Spleen (tissue), 11 donors: ENCODE data around the gene RBM8A. TPM values are rescaled to one million over a fixed set of nuclear protein-coding genes. Genes with fewer than 3 reads are reported as not detected.

Experiments
- DNase-seq: peaks from one replicate; pipeline ENCODE4 v3.0.0-alpha.2; 2020
- H3K27ac ChIP-seq, 8 donors: fragments of 200-600 bp; sonication (generic) in 7 of 8; 1 replicate in 4 of 8; 2 replicates in 4 of 8; pipeline versions ENCODE4 v1.5.0 to v1.8.0; 2016 to 2021; ENCODE audit warnings: inconsistent platforms in 4 of 8, mild to moderate bottlenecking in 4 of 8, moderate library complexity in 1 of 8
- H3K27me3 ChIP-seq, 7 donors: fragments of 200-600 bp; sonication (generic) in 6 of 7; replicated peaks in 1 of 7; 1 replicate in 4 of 7; 2 replicates in 3 of 7; pipeline versions ENCODE4 v1.5.0 to v1.8.0; 2016 to 2021; ENCODE audit warnings: inconsistent platforms in 3 of 7, mild to moderate bottlenecking in 1 of 7
- H3K36me3 ChIP-seq, 6 donors: fragments of 200-600 bp; sonication (generic) in 5 of 6; 1 replicate in 4 of 6; 2 replicates in 2 of 6; pipeline versions ENCODE4 v1.5.0 to v1.8.0; 2016 to 2021; ENCODE audit warnings: inconsistent platforms in 2 of 6
- H3K4me1 ChIP-seq, 6 donors: fragments of 200-600 bp; sonication (generic) in 5 of 6; 1 replicate in 3 of 6; 2 replicates in 3 of 6; pipeline versions ENCODE4 v1.5.0 to v1.8.0; 2016 to 2021; ENCODE audit warnings: inconsistent platforms in 3 of 6
- H3K4me3 ChIP-seq, 8 donors: fragments of 200-600 bp; sonication (generic) in 7 of 8; 1 replicate in 4 of 8; 2 replicates in 4 of 8; pipeline versions ENCODE4 v1.5.0 to v1.8.0; 2016 to 2021; ENCODE audit warnings: inconsistent platforms in 4 of 8, mild to moderate bottlenecking in 4 of 8, moderate library complexity in 2 of 8
- H3K9me3 ChIP-seq, 8 donors: fragments of 200-600 bp; sonication (generic) in 7 of 8; 1 replicate in 4 of 8; 2 replicates in 4 of 8; pipeline versions ENCODE4 v1.5.0 to v1.8.0; 2016 to 2021; ENCODE audit warnings: inconsistent platforms in 4 of 8
- POLR2A ChIP-seq, 3 donors: fragments of 450-650 bp; IDR thresholded peaks; one replicate each; pipeline ENCODE4 v1.5.1; 2017; ENCODE audit warnings: antibody characterized with exemption in 3 of 3, mild to moderate bottlenecking in 1 of 3
- POLR2AphosphoS5 ChIP-seq, 3 donors: sonication (generic); formaldehyde crosslinking; IDR thresholded peaks; one replicate each; pipeline ENCODE4 v1.5.1; 2017; ENCODE audit warnings: antibody characterized with exemption in 3 of 3
- WGBS, 5 donors: extraction: QIAGEN DNeasy Blood & Tissue Kit in 3 of 5; methylation state at CpG; one replicate each; pipeline versions ENCODE4 v1.1.5 to v1.1.7; 2013 to 2018; 5-methylcytosine and 5-hydroxymethylcytosine counted together
- intact Hi-C: fragments of 100-400 bp; cut with DNase I; formaldehyde crosslinking; loops from one replicate; pipeline ENCODE4 v1.15.0; 2023; ENCODE audit warnings: low total_unique reads
- polyA plus RNA-seq, 3 donors: library from polyadenylated mRNA; stranded (reverse); fragments of 200-250 nt; gene quantifications; one replicate each; pipeline ENCODE4 v1.2.1, GENCODE V29; 2013
- total RNA-seq, 7 donors: library from RNA; depleted of rRNA in 3 of 7; stranded (reverse); fragments of >200 nt in 3 of 7; fragmentation: NEBNext Ultra II Directional in 4 of 7; extraction: Animal tissue kit (Norgen Biotek cat#: 25700) in 4 of 7; gene quantifications; one replicate each; pipeline versions ENCODE4 v1.1.0 to v1.2.1, GENCODE V29; 2016 to 2021
- TF ChIP-seq, protein P1 (sequence below), 11 experiments: fragments of 200-600 bp in 7 of 11; fragments of 450-650 bp in 4 of 11; sonication (generic) in 4 of 11; IDR thresholded peaks in 8 of 11; conservative IDR thresholded peaks in 3 of 11; 1 replicate in 7 of 11; 2 replicates in 4 of 11; pipeline versions ENCODE4 v1.4.0 to v1.8.0; 2016 to 2021; ENCODE audit warnings: antibody characterized with exemption in 11 of 11, inconsistent platforms in 4 of 11, mild to moderate bottlenecking in 1 of 11
- donor health status: healthy with polysubstance abuse.
- donor health status: DM: no; HTN: no; CAD: no; lungs with moderate emphysema.
- donor health status: DM: no; HTN: no; CAD: no.
- donor health status: Bipolar disorder and iron deficiency.
- donor health status: healthy.
- donor health status: DM: no; HTN: no; CAD: no.
- donor health status: DM: yes; HTN: yes; CAD: no.

The RBM8A gene
- total and polyA plus RNA-seq, 10 donors: 87.0 to 187 (median 118) TPM

DNA sequence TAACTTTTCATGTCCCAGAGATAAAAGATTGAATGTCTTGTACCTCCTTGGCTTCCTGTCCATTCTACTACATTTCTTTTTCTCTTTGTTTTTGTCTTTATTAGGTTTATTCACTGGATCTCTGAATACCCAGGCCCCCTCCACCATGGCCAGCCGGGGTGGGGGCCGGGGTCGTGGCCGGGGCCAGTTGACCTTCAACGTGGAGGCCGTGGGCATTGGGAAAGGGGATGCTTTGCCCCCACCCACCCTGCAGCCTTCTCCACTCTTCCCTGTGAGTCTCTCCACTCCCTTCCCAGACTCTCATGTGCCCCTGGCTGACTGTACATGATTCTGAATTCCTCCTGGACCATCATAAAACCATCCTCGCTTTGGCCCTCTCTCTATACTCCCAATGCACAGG is 47.4 kb upstream of the RBM8A start:
- Histone ChIP-seq H3K9me3 (no peaks in the 10 kb centered on the region), H3K27me3 (no peaks in the 10 kb centered on the region), H3K4me1 (peaks cover 22 to 36% (median 31%) of the 10 kb centered on the region in 6 donors), H3K4me3 (no peak overlapping the region), H3K36me3 (peaks cover 0 to 14% (median 0%) of the 10 kb centered on the region in 6 donors), H3K27ac (peak overlapping the region in 4 of 8 donors; percentile 11 to 43 (median 26))
- TF ChIP-seq POLR2A (IDR thresholded peaks at IDR 0.05) (no peak), POLR2AphosphoS5 (IDR thresholded peaks at IDR 0.05) (no peak)
- TF ChIP-seq, protein P1, sequence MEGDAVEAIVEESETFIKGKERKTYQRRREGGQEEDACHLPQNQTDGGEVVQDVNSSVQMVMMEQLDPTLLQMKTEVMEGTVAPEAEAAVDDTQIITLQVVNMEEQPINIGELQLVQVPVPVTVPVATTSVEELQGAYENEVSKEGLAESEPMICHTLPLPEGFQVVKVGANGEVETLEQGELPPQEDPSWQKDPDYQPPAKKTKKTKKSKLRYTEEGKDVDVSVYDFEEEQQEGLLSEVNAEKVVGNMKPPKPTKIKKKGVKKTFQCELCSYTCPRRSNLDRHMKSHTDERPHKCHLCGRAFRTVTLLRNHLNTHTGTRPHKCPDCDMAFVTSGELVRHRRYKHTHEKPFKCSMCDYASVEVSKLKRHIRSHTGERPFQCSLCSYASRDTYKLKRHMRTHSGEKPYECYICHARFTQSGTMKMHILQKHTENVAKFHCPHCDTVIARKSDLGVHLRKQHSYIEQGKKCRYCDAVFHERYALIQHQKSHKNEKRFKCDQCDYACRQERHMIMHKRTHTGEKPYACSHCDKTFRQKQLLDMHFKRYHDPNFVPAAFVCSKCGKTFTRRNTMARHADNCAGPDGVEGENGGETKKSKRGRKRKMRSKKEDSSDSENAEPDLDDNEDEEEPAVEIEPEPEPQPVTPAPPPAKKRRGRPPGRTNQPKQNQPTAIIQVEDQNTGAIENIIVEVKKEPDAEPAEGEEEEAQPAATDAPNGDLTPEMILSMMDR (IDR thresholded peaks at IDR 0.05 in 8 of 11, conservative IDR thresholded peaks at IDR 0.05 in 3 of 11): no peak
- no peak for DNase-seq
- intact Hi-C loops: loop anchor here (5.0 kb wide), 1 partner anchor 38 kb away; no protein-coding TSS in a partner anchor
- 79 to 89% (median 86%) methylated on average over 7 of the region's 7 CpGs for WGBS, 5 donors

DNA sequence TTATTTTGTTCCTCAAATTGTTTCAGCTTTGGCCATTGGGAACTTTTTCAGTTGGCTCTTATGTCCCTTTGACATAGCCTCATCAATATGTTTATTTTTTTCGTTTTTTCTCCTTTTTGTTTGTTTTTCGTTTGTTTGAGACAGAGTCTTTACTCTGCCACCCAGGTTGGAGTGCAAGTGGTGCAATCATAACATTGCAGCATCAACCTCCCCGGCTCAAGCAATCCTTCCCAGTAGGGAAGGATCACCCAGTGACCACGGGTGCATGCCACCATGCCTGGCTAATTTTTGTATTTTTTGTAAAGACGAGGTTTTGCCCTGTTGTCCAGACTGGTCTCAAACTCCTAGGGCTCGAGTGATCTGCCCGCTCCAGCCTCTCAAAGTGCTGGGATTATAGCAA is 45.3 kb upstream of the RBM8A start:
- TF ChIP-seq, protein P1 (IDR thresholded peaks at IDR 0.05 in 8 of 11, conservative IDR thresholded peaks at IDR 0.05 in 3 of 11): no peak
- TF ChIP-seq POLR2AphosphoS5 (IDR thresholded peaks at IDR 0.05): no peak
- TF ChIP-seq POLR2A (IDR thresholded peaks at IDR 0.05): no peak
- Histone ChIP-seq H3K27ac (no peak overlapping the region), H3K4me1 (peaks cover 6 to 23% (median 11%) of the 10 kb centered on the region in 6 donors), H3K9me3 (peaks cover 0 to 2% (median under 1%) of the 10 kb centered on the region in 8 donors), H3K36me3 (peaks cover 0 to 14% (median 0%) of the 10 kb centered on the region in 6 donors), H3K27me3 (no peaks in the 10 kb centered on the region), H3K4me3 (no peak overlapping the region)
- intact Hi-C loops: no loop called here
- 68 to 87% (median 79%) methylated on average over 7 of the region's 7 CpGs for WGBS, 5 donors
- no peak for DNase-seq

DNA sequence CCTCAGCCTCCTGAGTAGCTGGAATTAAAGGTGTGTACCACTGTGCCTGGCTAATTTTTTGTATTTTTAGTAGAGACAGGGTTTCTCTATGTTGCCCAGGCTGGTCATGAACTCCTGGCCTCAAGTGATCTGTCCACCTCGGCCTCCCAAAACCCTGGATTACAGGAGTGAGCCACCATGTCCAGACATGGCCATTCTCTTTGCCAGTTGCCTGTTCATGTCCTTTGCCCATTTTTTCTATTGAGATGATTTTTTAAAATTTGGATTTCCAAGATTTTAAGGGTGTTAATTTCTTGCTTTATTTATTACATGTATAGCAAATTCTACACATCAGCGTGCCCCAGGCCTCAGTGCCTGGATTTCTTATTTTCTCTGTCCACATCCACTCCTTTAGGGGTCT is 40.0 kb upstream of the RBM8A start:
- Histone ChIP-seq H3K36me3 (peaks cover 0 to 6% (median 0%) of the 10 kb centered on the region in 6 donors), H3K4me3 (no peak overlapping the region), H3K9me3 (peaks cover 0 to 12% (median 9%) of the 10 kb centered on the region in 8 donors), H3K27ac (no peak overlapping the region), H3K27me3 (peaks cover 0 to 1% (median 0%) of the 10 kb centered on the region in 7 donors), H3K4me1 (peaks cover 22 to 58% (median 37%) of the 10 kb centered on the region in 6 donors)
- no peak for DNase-seq
- TF ChIP-seq, protein P1 (IDR thresholded peaks at IDR 0.05 in 8 of 11, conservative IDR thresholded peaks at IDR 0.05 in 3 of 11): no peak
- TF ChIP-seq POLR2A (IDR thresholded peaks at IDR 0.05) (no peak), POLR2AphosphoS5 (IDR thresholded peaks at IDR 0.05) (no peak)
- intact Hi-C loops: no loop called here
- 95 to 100% (median 98%) methylated on average over 2 of the region's 2 CpGs for WGBS, 5 donors

DNA sequence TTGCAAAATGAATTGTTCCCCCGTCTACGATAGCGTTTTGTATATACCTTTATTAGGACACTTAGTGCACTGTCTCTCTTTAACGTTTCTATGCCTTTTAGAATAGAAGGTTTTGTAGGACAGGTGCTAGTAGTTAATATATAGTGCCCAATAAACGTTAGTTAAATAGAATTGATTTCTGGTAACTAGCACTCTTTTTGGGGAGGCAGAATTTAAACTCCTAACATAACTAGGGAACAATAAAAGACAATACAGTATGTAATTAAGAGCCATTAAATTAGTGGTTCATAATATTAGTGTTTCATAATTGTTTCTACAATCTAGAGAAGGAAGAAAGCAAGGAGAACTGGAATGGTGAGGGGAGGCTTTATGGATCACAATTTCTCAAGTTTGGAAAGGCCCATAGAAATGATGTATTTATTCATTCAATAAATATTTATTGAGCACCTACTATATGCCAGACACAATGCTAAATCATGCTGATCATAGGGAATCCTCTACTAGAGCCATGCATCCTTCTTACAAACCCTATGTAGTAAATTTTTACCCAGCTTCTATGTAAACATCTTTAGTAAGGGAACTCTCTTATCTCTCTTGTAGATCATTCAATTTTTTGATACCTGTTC is 37.9 kb upstream of the RBM8A start:
- WGBS, 5 donors: 0 to 8% (median 1%) methylated on average over 5 of the region's 5 CpGs
- Histone ChIP-seq H3K4me1 (peaks cover 22 to 79% (median 53%) of the 10 kb centered on the region in 6 donors), H3K4me3 (peak overlapping the region; percentile 43 to 80 (median 54)), H3K9me3 (peaks cover 0 to 12% (median 9%) of the 10 kb centered on the region in 8 donors), H3K36me3 (peaks cover 0 to 6% (median 0%) of the 10 kb centered on the region in 6 donors), H3K27ac (peak overlapping the region; percentile 90 to 98 (median 92)), H3K27me3 (peaks cover 0 to 14% (median 0%) of the 10 kb centered on the region in 7 donors)
- intact Hi-C loops: no loop called here
- DNase-seq: no peak
- TF ChIP-seq, protein P1 (IDR thresholded peaks at IDR 0.05 in 8 of 11, conservative IDR thresholded peaks at IDR 0.05 in 3 of 11): no peak
- TF ChIP-seq POLR2AphosphoS5 (IDR thresholded peaks at IDR 0.05) (no peak), POLR2A (IDR thresholded peaks at IDR 0.05) (no peak)
